OCI-LY1 (cell line): ENCODE data around the gene SLC4A11.

Source experiments
- H2AFZ ChIP-seq: fragments of 200-600 bp; sonication (generic), shearing (Covaris generic); 2 replicates; pipeline ENCODE4 v1.6.0; 2014; ENCODE audit warnings: antibody characterized with exemption, mild to moderate bottlenecking, low read length
- H3F3A ChIP-seq: fragments of 200-600 bp; sonication (generic), shearing (Covaris generic); 2 replicates; pipeline ENCODE4 v1.6.0; 2014; ENCODE audit warnings: mild to moderate bottlenecking, antibody characterized with exemption, low read length, moderate library complexity; ENCODE audit not compliant: insufficient read depth
- H3K27ac ChIP-seq: fragments of 200-600 bp; sonication (generic); 2 replicates; pipeline ENCODE4 v1.5.1; 2014; ENCODE audit warnings: low read length, mixed run types, mild to moderate bottlenecking, low read depth; ENCODE audit not compliant: poor library complexity, severe bottlenecking
- H3K27me3 ChIP-seq: fragments of 200-600 bp; sonication (generic); 2 replicates; pipeline ENCODE4 v1.6.0; 2014; ENCODE audit warnings: antibody characterized with exemption, mild to moderate bottlenecking, low read length, moderate library complexity; ENCODE audit not compliant: insufficient read depth
- H3K36me3 ChIP-seq: fragments of 200-600 bp; sonication (generic); 2 replicates; pipeline ENCODE4 v1.6.1; 2014; ENCODE audit warnings: mild to moderate bottlenecking, antibody characterized with exemption, low read length, moderate library complexity, mixed read lengths; ENCODE audit not compliant: insufficient read depth
- H3K4me1 ChIP-seq: fragments of 200-600 bp; sonication (generic); 2 replicates; pipeline ENCODE4 v1.5.1; 2014; ENCODE audit warnings: mild to moderate bottlenecking, low read length, moderate library complexity; ENCODE audit not compliant: insufficient read depth, severe bottlenecking
- H3K4me2 ChIP-seq: fragments of 200-600 bp; sonication (generic), shearing (Covaris generic); 2 replicates; pipeline ENCODE4 v1.6.1; 2014; ENCODE audit warnings: low read length
- H3K4me3 ChIP-seq: fragments of 200-600 bp; sonication (generic); 2 replicates; pipeline ENCODE4 v1.5.1; 2014; ENCODE audit warnings: low read length, low read depth, mild to moderate bottlenecking, mixed read lengths; ENCODE audit not compliant: poor library complexity, severe bottlenecking
- H3K79me2 ChIP-seq: fragments of 200-600 bp; shearing (Covaris generic); 2 replicates; pipeline ENCODE4 v1.6.1; 2016; ENCODE audit warnings: mixed run types, low read length, mixed read lengths; ENCODE audit not compliant: insufficient read depth
- H3K9ac ChIP-seq: fragments of 200-600 bp; sonication (generic), shearing (Covaris generic); 2 replicates; pipeline ENCODE4 v1.6.1; 2014; ENCODE audit warnings: mild to moderate bottlenecking, low read length, mixed read lengths
- H3K9me2 ChIP-seq: fragments of 200-600 bp; sonication (generic), shearing (Covaris generic); 2 replicates; pipeline ENCODE4 v1.6.1; 2014; ENCODE audit warnings: low read depth, mild to moderate bottlenecking, low read length, mixed read lengths
- H3K9me3 ChIP-seq: fragments of 200-600 bp; shearing (Covaris generic); 2 replicates; pipeline ENCODE4 v1.6.1; 2014; ENCODE audit warnings: low read length, mixed read lengths
- H4K20me1 ChIP-seq: fragments of 200-600 bp; sonication (generic), shearing (Covaris generic); 2 replicates; pipeline ENCODE4 v1.6.0; 2016; ENCODE audit warnings: mild to moderate bottlenecking, low read length; ENCODE audit not compliant: insufficient read depth
- CTCF ChIP-seq: fragments of 200-600 bp; sonication (generic), shearing (Covaris generic); IDR thresholded peaks from 2 replicates; pipeline ENCODE4 v1.5.1; 2017; ENCODE audit warnings: mild to moderate bottlenecking, antibody characterized with exemption, low read length, moderate library complexity, mixed read lengths
- EZH2 ChIP-seq: fragments of 200-600 bp; sonication (generic), shearing (Covaris generic); IDR thresholded peaks from 2 replicates; pipeline ENCODE4 v1.8.0; 2017; ENCODE audit warnings: borderline replicate concordance, mixed run types, mild to moderate bottlenecking, antibody characterized with exemption, low read length, moderate library complexity, mixed read lengths

The SLC4A11 gene

GRCh38 chr20:3273371-3273770, 34.4 kb upstream of the SLC4A11 start:
- no peaks in the 10 kb centered on the region for H3K79me2 ChIP-seq
- H3K4me3 ChIP-seq: no peak overlapping the region
- no peak overlapping the region for H3K9ac ChIP-seq
- no peak for TF ChIP-seq EZH2
- TF ChIP-seq CTCF: no peak
- no peaks in the 10 kb centered on the region for H3K9me3 ChIP-seq
- H3K27me3 ChIP-seq: peaks cover 6% of the 10 kb centered on the region
- no peak overlapping the region for H3K27ac ChIP-seq
- H3K9me2 ChIP-seq: no peaks in the 10 kb centered on the region
- no peaks in the 10 kb centered on the region for H3F3A ChIP-seq
- H3K4me2 ChIP-seq: no peak overlapping the region
- H4K20me1 ChIP-seq: no peaks in the 10 kb centered on the region
- no peaks in the 10 kb centered on the region for H3K4me1 ChIP-seq
- H3K36me3 ChIP-seq: no peaks in the 10 kb centered on the region
- H2AFZ ChIP-seq: no peak overlapping the region

- Histone ChIP-seq H3K4me1 (no peaks in the 10 kb centered on the region), H3K79me2 (no peaks in the 10 kb centered on the region), H3K9ac (no peak overlapping the region), H3K9me3 (no peaks in the 10 kb centered on the region), H2AFZ (no peak overlapping the region), H3K4me3 (no peak overlapping the region), H3K36me3 (no peaks in the 10 kb centered on the region), H3K27ac (no peak overlapping the region), H4K20me1 (no peaks in the 10 kb centered on the region), H3F3A (no peaks in the 10 kb centered on the region), H3K4me2 (no peak overlapping the region), H3K27me3 (no peaks in the 10 kb centered on the region; the same call in 1 of the 2 replicates), H3K9me2 (no peaks in the 10 kb centered on the region)
- no peak for TF ChIP-seq CTCF
These were observed 31.1 kb upstream of the SLC4A11 start for GRCh38 chr20:3270051-3270450.

GRCh38 chr20:3262566-3262965, 23.6 kb upstream of the SLC4A11 start:
- H3K27ac ChIP-seq: no peak overlapping the region

More at GRCh38 chr20:3262566-3262965, 23.6 kb upstream of the SLC4A11 start:
- Histone ChIP-seq H2AFZ (no peak overlapping the region), H4K20me1 (no peaks in the 10 kb centered on the region), H3K9me3 (no peaks in the 10 kb centered on the region), H3K4me3 (no peak overlapping the region), H3K4me2 (no peak overlapping the region), H3K79me2 (no peaks in the 10 kb centered on the region), H3K4me1 (no peaks in the 10 kb centered on the region), H3K9me2 (no peaks in the 10 kb centered on the region), H3K27me3 (peaks cover 3% of the 10 kb centered on the region; the same call in 1 of the 2 replicates), H3F3A (no peaks in the 10 kb centered on the region), H3K36me3 (no peaks in the 10 kb centered on the region), H3K9ac (no peak overlapping the region)
- no peak for TF ChIP-seq EZH2
- no peak for TF ChIP-seq CTCF
